Stimulated activated CD4-positive, alpha-beta T cell treated with anti-CD3 and anti-CD28 coated beads, Interleukin-2, amount 100 ng/mL, for 24 hours (primary cell): ENCODE results near the gene ZMYM2.

Source experiments
- DNase-seq, 2 donors: peaks; one replicate each; pipeline ENCODE4 v3.0.0-alpha.2; 2020

Gene ZMYM2

GRCh38 chr13:20049558-20050473 lies 91.3 kb downstream of the ZMYM2 start:
- DNase-seq, result no peak

DNA sequence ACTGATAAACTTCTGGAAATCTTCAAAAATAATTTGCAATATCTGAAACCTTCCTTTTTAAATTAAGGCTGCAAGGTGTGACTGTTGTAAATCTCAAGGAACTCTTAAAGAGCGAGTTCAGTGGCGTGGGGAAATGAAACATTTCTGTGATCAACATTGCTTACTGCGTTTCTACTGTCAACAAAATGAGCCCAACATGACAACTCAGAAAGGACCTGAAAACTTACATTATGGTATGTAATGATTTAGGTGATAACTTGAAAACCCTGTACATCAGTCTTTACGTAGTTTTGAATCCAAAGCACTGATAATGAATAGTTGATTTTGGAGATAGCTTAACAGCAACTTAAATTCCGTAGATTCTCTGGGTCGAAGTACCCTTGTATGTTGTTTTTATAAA lies 92.8 kb downstream of the ZMYM2 start:
- no peak for DNase-seq

DNA sequence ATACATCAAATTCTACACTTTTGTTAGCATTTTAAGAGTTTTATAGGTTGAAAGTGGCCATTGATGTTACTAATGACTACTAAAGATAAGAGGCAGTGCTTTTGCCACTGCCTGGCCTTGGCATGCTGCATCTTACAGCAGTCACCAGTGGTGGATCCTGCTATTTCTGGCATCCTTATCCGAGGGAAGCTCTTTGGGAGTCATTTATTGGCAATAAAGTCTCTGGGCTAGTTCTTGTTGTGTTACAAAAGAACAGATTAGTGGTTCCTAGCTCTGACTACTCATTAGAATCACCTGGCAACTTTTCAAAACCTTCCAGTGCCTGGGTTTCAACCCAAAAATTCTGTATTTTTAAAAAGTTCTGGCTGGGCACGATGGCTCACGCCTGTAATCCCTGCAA lies 94.5 kb downstream of the ZMYM2 start:
- no peak for DNase-seq

DNA sequence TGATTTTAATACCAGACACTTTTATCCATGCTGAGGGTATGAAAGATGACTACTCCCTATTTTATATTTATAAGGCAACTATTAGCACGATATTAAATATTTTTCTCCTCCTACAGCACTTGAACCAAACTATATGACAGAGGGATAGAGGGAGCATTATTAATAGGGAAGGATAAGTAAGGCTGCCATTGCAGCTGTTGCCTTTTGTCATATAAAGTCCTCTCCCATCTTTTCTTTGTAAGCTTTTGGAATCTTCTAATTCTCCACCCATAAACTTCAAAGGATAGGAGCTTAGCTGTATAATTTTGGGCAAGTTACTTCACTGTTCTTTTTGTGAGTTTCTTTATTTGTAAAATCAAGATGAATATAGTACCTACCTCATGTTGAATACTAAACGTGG lies 95.4 kb downstream of the ZMYM2 start:
- no peak for DNase-seq

DNA sequence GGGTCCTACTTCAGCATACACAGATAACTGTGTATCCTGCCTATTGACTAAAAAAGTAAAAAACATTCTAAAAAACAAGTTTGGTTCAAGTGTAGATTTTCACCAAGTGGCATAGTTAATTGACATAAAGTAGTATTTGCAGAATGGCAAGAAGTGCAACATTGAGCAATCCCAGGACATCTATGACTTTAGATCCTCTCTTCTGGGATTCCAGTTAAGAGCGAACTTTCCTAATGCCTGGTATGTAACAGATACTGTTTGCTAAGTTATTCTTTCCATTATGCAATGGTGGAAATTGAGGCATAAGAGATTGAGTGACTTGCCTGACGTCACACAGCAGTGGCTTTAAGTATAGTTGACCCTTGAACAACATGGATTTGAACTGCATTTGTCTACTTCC lies 96.1 kb downstream of the ZMYM2 start:
- no peak for DNase-seq

DNA sequence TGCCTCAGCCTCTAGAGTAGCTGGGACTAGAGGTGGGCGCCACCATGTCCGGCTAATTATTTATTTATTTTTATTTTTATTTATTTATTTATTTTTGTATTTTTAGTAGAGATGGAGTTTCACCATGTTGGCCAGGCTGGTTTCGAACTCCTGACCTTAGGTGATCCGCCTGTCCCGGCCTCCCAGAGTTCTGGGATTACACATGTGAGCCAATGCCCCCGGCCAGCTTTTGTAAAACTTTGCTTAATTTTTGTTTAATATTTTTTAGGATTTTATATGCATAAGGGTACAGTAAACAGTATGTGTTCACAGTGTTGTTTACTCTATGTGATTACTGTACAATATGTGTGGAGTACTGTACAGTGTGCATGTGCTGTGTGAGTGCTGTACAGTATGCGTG lies 98.7 kb downstream of the ZMYM2 start:
- DNase-seq, result no peak

GRCh38 chr13:20057963-20058362 lies 99.4 kb downstream of the ZMYM2 start:
- DNase-seq, result no peak

GRCh38 chr13:20058476-20058875 lies 99.9 kb downstream of the ZMYM2 start:
- DNase-seq, result no peak

DNA sequence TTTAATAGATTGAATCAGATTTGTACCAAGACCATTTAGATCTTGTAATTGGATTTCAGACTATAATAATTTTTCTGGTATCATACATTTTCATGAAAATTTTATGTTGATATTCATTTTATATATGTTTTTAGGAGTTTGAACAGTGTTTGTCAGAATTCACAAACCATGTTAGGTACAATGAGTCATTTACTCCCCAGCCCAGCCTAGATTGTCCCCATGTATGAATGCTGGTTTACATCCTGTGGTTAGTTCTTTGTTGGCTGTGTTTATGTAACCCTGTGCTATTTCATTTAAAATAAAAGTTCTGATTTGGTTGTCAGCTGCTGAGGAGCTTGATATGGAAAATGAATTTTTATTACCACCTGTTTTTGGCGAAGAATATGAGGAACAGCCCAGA lies 105.6 kb downstream of the ZMYM2 start:
- DNase-seq, result no peak

- DNase-seq, result no peak
Observed at GRCh38 chr13:20065516-20065915, 107.0 kb downstream of the ZMYM2 start.

- DNase-seq, result no peak
Observed at GRCh38 chr13:20069956-20070355, 111.4 kb downstream of the ZMYM2 start.

- no peak for DNase-seq
Observed at GRCh38 chr13:20073775-20074174, 115.2 kb downstream of the ZMYM2 start.

- no peak for DNase-seq
Observed at GRCh38 chr13:20074966-20075365, 116.4 kb downstream of the ZMYM2 start.

- DNase-seq, result no peak
Observed at GRCh38 chr13:20077086-20077485, 118.6 kb downstream of the ZMYM2 start.

DNA sequence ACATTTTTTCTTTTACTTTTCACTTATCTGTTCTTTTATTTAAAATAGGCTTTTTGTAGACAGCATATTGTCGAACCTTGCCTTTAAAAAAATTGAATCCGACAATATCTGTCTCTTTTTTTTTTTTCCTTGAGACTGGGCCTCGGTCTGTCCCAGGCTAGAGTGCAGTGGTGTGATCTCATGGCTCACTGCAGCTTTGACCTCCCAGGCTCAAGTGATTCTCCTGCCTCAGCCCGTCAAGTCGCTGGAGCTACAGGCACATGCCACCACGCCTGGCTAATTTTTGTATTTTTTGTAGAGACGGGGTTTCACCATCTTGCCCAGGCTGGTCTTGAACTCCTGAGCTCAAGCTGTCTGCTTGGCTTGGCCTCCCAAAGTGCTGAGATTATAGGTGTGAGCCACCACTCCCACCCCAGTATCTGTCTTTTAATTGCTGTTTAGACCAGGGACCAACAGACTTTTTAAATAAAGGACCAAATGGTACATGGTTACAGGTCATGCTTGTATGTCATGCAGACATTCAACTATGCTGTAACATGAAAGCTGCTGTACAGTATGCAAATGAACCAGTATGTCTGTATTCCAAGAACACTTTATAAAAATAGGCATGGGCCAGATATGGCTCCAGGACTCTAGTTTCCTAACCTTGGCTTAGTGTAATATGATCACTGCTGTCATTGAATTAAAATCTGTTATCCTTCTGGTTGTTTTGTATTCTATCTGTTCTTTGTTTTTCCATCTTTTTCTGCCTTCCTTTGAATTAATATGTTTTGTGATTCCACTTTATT lies 122.0 kb downstream of the ZMYM2 start:
- no peak for DNase-seq

DNA sequence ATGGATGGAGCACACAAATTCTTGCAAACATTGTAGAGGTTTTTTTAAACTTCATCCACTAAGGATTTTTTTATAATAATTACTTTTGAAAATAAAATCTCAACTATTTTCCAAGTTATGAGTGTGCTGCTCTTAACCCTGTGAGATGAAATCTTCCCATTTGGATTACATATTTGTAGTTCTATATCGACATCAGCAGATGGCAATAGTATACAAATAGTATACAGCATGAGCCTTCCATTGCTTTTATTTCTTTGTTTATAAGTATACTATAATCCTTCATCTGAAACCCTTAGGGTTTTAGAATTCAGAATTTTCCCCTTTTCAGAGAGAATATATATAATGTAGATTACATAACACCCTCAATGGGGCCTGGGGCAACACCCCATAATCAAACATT lies 131.8 kb downstream of the ZMYM2 start:
- DNase-seq, result no peak

GRCh38 chr13:20093951-20094350 lies 135.4 kb downstream of the ZMYM2 start:
- DNase-seq, result no peak

DNA sequence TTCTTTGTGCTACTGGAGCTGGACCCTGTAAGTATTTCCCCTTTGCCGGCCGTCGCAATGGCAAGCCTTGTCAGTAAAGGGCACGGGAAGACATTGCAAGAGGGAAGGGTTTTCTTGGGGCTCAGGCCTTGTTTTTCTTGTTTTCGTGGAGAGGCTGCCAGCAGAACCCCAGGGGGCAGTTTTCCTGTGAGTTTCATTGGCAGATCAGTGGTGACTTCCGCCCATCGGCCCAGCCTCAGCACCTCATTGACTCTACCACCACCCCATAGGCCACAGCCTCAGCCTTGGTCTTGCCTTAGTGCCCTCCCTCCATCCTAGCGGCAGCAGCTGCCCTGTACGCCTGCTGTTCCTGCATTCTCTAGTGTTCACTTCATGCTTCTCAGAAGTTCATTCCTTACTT lies 140.8 kb downstream of the ZMYM2 start:
- no peak for DNase-seq

DNA sequence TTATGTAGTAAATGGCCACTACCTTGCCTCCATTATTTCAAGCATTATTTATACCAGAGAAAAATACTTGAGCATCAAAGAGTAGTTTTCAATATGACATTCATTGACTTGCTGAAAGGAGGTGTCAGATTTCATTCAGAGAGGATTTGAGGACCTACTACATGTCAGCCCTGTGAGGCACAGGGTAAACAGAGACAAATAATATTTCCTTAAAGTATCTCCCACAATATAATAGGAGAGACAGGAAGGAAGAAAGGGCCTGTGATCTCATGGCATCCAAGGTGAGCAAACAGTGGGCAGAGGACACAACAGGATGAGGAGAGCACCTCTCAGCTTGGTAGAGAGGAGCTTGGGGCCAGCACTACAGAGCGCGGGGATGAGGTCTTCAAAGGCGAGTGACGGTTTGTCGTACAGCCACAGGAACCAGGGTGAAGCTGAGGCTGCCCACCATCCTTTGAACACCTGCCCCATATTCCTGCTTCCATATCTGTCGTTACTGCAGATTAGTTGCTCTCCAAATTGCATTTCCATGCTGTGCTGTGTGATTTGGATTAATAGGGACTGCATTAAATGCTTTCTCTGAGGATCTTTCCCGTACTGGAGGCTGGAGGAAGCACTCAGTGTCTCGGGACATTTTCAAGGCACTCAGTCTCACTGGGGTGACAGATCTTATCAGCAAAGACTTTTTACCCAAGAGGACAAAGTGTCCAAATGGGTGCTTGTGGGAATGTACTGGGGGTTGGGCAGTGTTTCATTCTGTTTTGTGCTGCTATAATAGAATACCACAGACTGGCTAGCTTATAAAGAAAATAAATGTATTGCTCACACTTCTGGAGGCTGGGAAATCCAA lies 143.2 kb downstream of the ZMYM2 start:
- no peak for DNase-seq

DNA sequence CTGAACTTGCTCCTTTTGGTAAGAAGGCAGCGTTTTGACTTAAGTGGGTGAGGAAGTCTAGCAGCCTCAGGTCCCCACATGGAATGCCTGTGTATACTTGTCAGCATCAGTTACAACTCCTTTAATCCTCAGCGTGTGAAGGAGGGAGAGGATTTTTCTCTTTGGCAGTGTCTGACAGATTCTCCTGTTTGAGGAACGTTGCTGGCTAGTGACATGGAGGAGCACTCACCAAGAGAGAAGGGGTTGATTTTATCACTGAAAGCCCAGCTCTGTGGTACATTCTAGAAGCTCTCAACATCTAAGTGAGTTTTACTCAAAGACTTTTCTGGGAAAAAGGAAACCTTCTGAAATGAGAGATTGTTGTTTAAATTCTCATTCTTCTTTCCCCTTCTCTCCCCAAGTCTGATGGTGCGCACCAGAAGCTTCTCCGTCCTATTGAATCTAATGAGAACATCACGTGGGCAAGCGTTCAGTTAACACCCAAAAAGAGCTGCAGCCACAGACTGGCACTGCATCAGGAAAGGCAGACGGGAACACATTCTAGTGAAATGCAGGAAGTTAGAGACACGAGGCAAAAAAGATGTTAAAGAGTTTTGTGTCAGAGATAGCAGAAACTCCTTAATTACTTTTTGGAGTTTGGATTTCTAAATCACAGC lies 144.1 kb downstream of the ZMYM2 start:
- no peak for DNase-seq

- no peak for DNase-seq
Observed at GRCh38 chr13:20105161-20105689, 146.7 kb downstream of the ZMYM2 start.

DNA sequence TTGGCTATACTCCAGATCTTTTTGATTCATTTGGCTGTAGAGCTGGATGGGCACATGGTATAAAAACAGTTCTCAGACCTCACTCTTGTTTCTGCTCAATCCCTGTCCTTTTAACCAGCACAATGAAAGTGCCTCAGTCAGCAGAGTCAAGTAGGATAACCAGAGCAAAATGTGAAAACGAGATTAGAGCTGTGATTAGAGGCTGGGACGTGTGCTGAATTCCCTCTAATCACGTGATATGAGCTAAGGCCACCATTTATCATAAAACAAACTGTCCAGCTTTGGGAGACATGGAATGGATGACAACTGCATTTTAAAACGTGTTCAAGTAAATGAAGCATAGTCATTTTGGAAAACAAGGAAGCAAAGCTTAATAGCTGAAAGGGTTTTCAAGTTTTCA lies 148.2 kb downstream of the ZMYM2 start:
- no peak for DNase-seq
